ENCODE measurements around the gene TEX53. TPM values are rescaled to one million over a fixed set of nuclear protein-coding genes. Genes with fewer than 3 reads are reported as not detected.

Gene TEX53
- polyA plus RNA-seq, 1 donor from 2014 or later, result not detected

GRCh38 chr9:114688379-114688778 is 30.8 kb upstream of the TEX53 start:
- Histone ChIP-seq H3K4me3 (ENCODE audit: low read length) (no peak overlapping the region), H3K27me3 (ENCODE audit: insufficient read depth, low read depth, low read length) (no peaks in the 10 kb centered on the region), H4K20me1 (ENCODE audit: insufficient read depth) (no peaks in the 10 kb centered on the region), H3K36me3 (ENCODE audit: insufficient read depth, low read length) (no peaks in the 10 kb centered on the region), H3K9me3 (ENCODE audit: low read length) (no peaks in the 10 kb centered on the region), H3K27ac (ENCODE audit: low read length) (no peak overlapping the region), H3K79me2 (replicated peaks; ENCODE audit: insufficient read depth, low read length) (no peaks in the 10 kb centered on the region), H3K4me2 (ENCODE audit: low read length) (no peak overlapping the region), H3K9ac (ENCODE audit: low read length) (no peak overlapping the region), H3K9me2 (ENCODE audit: insufficient read depth, low read length) (no peaks in the 10 kb centered on the region), H2AFZ (ENCODE audit: low read depth, low read length) (no peak overlapping the region), H3F3A (ENCODE audit: insufficient read depth, low read length, poor library complexity, severe bottlenecking) (no peaks in the 10 kb centered on the region)
- no peak for TF ChIP-seq TAF1 (IDR thresholded peaks at IDR 0.05; ENCODE audit: low read depth)
- TF ChIP-seq RAD21 (conservative IDR thresholded peaks at IDR 0.05), result no peak
- no peak for TF ChIP-seq POLR2AphosphoS5 (IDR thresholded peaks at IDR 0.05)
- TF ChIP-seq SMC3 (conservative IDR thresholded peaks at IDR 0.05; ENCODE audit: poor library complexity), result no peak
- no peak for TF ChIP-seq REST (IDR thresholded peaks at IDR 0.05; ENCODE audit: borderline replicate concordance)
- TF ChIP-seq, protein P1, sequence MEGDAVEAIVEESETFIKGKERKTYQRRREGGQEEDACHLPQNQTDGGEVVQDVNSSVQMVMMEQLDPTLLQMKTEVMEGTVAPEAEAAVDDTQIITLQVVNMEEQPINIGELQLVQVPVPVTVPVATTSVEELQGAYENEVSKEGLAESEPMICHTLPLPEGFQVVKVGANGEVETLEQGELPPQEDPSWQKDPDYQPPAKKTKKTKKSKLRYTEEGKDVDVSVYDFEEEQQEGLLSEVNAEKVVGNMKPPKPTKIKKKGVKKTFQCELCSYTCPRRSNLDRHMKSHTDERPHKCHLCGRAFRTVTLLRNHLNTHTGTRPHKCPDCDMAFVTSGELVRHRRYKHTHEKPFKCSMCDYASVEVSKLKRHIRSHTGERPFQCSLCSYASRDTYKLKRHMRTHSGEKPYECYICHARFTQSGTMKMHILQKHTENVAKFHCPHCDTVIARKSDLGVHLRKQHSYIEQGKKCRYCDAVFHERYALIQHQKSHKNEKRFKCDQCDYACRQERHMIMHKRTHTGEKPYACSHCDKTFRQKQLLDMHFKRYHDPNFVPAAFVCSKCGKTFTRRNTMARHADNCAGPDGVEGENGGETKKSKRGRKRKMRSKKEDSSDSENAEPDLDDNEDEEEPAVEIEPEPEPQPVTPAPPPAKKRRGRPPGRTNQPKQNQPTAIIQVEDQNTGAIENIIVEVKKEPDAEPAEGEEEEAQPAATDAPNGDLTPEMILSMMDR (IDR thresholded peaks at IDR 0.05; ENCODE audit: poor library complexity, severe bottlenecking), result no peak
- TF ChIP-seq EZH2 (IDR thresholded peaks at IDR 0.05; ENCODE audit: borderline replicate concordance, insufficient read depth, low read length, poor library complexity, severe bottlenecking), result no peak
- TF ChIP-seq MXI1 (conservative IDR thresholded peaks at IDR 0.05; ENCODE audit: poor library complexity, severe bottlenecking), result no peak

DNA sequence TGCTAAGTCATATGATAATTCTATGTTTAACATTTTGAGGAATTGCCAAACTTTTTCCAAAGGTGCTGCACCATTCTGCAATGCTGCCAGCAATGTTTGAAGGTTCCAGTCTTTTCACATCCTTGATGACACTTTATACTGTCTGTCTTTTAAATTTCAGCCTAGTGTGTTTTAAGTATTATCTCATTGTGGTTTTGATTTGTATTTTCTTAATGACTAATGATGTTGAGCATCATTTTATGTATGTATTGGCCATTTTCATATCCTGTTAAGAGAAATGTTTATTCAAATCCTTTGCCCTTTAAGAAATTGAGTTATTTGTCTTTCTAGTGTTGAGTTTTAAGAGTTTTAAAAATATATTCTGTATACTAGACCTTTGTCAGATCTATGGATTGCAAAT is 29.4 kb upstream of the TEX53 start:
- Histone ChIP-seq H3K79me2 (replicated peaks; ENCODE audit: insufficient read depth, low read length) (no peaks in the 10 kb centered on the region), H2AFZ (ENCODE audit: low read depth, low read length) (no peak overlapping the region), H3K36me3 (ENCODE audit: insufficient read depth, low read length) (no peaks in the 10 kb centered on the region), H3K9me3 (ENCODE audit: low read length) (no peaks in the 10 kb centered on the region), H3K27ac (ENCODE audit: low read length) (no peak overlapping the region), H3K9ac (ENCODE audit: low read length) (no peak overlapping the region), H3K27me3 (ENCODE audit: insufficient read depth, low read depth, low read length) (no peaks in the 10 kb centered on the region), H3K9me2 (ENCODE audit: insufficient read depth, low read length) (no peaks in the 10 kb centered on the region), H3K4me2 (ENCODE audit: low read length) (no peak overlapping the region), H3F3A (ENCODE audit: insufficient read depth, low read length, poor library complexity, severe bottlenecking) (no peaks in the 10 kb centered on the region), H3K4me3 (ENCODE audit: low read length) (no peak overlapping the region), H4K20me1 (ENCODE audit: insufficient read depth) (no peaks in the 10 kb centered on the region)
- TF ChIP-seq SMC3 (conservative IDR thresholded peaks at IDR 0.05; ENCODE audit: poor library complexity) (no peak), POLR2AphosphoS5 (IDR thresholded peaks at IDR 0.05) (no peak), RAD21 (conservative IDR thresholded peaks at IDR 0.05) (no peak), EZH2 (IDR thresholded peaks at IDR 0.05; ENCODE audit: borderline replicate concordance, insufficient read depth, low read length, poor library complexity, severe bottlenecking) (no peak), MXI1 (conservative IDR thresholded peaks at IDR 0.05; ENCODE audit: poor library complexity, severe bottlenecking) (no peak), TAF1 (IDR thresholded peaks at IDR 0.05; ENCODE audit: low read depth) (no peak), REST (IDR thresholded peaks at IDR 0.05; ENCODE audit: borderline replicate concordance) (no peak), EP300 (conservative IDR thresholded peaks at IDR 0.05; ENCODE audit: poor library complexity, severe bottlenecking) (no peak)
- TF ChIP-seq, protein P1 (IDR thresholded peaks at IDR 0.05; ENCODE audit: poor library complexity, severe bottlenecking), result no peak
